ENCODE data around the gene GSTT4. TPM values are rescaled to one million over a fixed set of nuclear protein-coding genes. Genes with fewer than 3 reads are reported as not detected.
A peak's percentile ranks its signal among the peaks of the same experiment; 100 is the strongest.
"Not testable (repeated sequence)": the region's sequence is repeated elsewhere in the genome, so short reads cannot be mapped to it uniquely, and the experiment has no call there.

Gene GSTT4
- total RNA-seq, 1 donor from 2014 or later = not detected

DNA sequence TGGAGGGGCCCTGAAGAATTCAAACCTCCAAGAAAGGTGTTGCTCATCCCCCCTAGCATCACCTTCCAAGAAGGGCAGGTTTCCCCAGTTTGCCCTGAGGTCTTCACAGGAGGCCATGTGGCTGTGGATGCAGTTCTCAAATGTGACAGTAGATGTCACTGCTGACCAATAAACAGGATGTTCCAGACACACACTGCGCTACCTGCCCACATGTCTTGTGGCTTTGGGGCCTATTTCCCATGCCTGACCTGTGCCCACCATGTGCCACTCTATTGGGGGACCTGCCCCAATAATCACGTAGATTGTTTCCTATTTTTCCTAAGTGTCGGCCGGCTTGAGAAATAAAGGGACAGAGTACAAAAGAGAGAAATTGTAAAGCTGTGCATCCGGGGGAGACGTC, 20.8 kb downstream of the GSTT4 start:
- no peak overlapping the region for H3K4me3 ChIP-seq
- H3K4me1 ChIP-seq = no peaks in the 10 kb centered on the region
- no peak for TF ChIP-seq EZH2phosphoT487 (IDR thresholded peaks at IDR 0.05)
- no peak for TF ChIP-seq EZH2 (IDR thresholded peaks at IDR 0.05)
- TF ChIP-seq, protein P1, sequence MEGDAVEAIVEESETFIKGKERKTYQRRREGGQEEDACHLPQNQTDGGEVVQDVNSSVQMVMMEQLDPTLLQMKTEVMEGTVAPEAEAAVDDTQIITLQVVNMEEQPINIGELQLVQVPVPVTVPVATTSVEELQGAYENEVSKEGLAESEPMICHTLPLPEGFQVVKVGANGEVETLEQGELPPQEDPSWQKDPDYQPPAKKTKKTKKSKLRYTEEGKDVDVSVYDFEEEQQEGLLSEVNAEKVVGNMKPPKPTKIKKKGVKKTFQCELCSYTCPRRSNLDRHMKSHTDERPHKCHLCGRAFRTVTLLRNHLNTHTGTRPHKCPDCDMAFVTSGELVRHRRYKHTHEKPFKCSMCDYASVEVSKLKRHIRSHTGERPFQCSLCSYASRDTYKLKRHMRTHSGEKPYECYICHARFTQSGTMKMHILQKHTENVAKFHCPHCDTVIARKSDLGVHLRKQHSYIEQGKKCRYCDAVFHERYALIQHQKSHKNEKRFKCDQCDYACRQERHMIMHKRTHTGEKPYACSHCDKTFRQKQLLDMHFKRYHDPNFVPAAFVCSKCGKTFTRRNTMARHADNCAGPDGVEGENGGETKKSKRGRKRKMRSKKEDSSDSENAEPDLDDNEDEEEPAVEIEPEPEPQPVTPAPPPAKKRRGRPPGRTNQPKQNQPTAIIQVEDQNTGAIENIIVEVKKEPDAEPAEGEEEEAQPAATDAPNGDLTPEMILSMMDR (IDR thresholded peaks at IDR 0.05) = no peak
- DNase-seq (ENCODE audit: low spot score) = no peak
- H3K4me3 Mint-ChIP-seq = no peak overlapping the region
- no peaks in the 10 kb centered on the region for H3K27me3 ChIP-seq
- no peak overlapping the region for H2AFZ ChIP-seq (replicated peaks)
- H3K36me3 ChIP-seq = no peaks in the 10 kb centered on the region
- H3K9me3 Mint-ChIP-seq = no peaks in the 10 kb centered on the region
- no peaks in the 10 kb centered on the region for H3K27me3 Mint-ChIP-seq (ENCODE audit: insufficient read depth, low read depth)
- no peaks in the 10 kb centered on the region for H3K36me3 Mint-ChIP-seq
- H4K20me1 ChIP-seq (ENCODE audit: low read depth) = no peaks in the 10 kb centered on the region
- H3K79me2 ChIP-seq (ENCODE audit: low read depth) = no peaks in the 10 kb centered on the region
- no peak overlapping the region for H3K9ac ChIP-seq
- H3K27ac ChIP-seq = no peak overlapping the region
- H3K27ac Mint-ChIP-seq = no peak overlapping the region
- H3K9me3 ChIP-seq (ENCODE audit: low read depth) = no peaks in the 10 kb centered on the region
- no peaks in the 10 kb centered on the region for H3F3A ChIP-seq (ENCODE audit: low read depth)
- H3K4me1 Mint-ChIP-seq = no peaks in the 10 kb centered on the region
- H3K4me2 ChIP-seq = no peak overlapping the region

- not testable (repeated sequence) for H4K20me1 ChIP-seq (ENCODE audit: low read depth); H3F3A ChIP-seq (ENCODE audit: low read depth); H3K27me3 Mint-ChIP-seq (ENCODE audit: insufficient read depth, low read depth); H3K9me3 Mint-ChIP-seq; H3K27ac ChIP-seq; DNase-seq (ENCODE audit: low spot score); H3K27ac Mint-ChIP-seq; H3K27me3 ChIP-seq; H3K4me2 ChIP-seq; H3K9ac ChIP-seq; H3K4me1 ChIP-seq; H3K36me3 ChIP-seq; H2AFZ ChIP-seq (replicated peaks); H3K9me3 ChIP-seq (ENCODE audit: low read depth); H3K36me3 Mint-ChIP-seq; H3K4me3 Mint-ChIP-seq; H3K4me3 ChIP-seq; H3K4me1 Mint-ChIP-seq; H3K79me2 ChIP-seq (ENCODE audit: low read depth)
Measured at GRCh38 chr22:23980567-23980966, 24.7 kb downstream of the GSTT4 start.

- DNase-seq (ENCODE audit: low spot score); H2AFZ ChIP-seq (replicated peaks); H3K36me3 ChIP-seq; H3K36me3 Mint-ChIP-seq; H3K27ac ChIP-seq; H3F3A ChIP-seq (ENCODE audit: low read depth); H4K20me1 ChIP-seq (ENCODE audit: low read depth); H3K79me2 ChIP-seq (ENCODE audit: low read depth); H3K4me3 Mint-ChIP-seq; H3K4me1 ChIP-seq; H3K4me3 ChIP-seq; H3K4me1 Mint-ChIP-seq; H3K9me3 ChIP-seq (ENCODE audit: low read depth); H3K27me3 Mint-ChIP-seq (ENCODE audit: insufficient read depth, low read depth); H3K4me2 ChIP-seq; H3K9me3 Mint-ChIP-seq; H3K27me3 ChIP-seq; H3K9ac ChIP-seq; H3K27ac Mint-ChIP-seq: not testable (repeated sequence)
Measured at GRCh38 chr22:23979557-23980240, 25.6 kb downstream of the GSTT4 start, which contains the start of gene GSTT2. Gene GSTT2, plus strand, starts transcription at chr22:23980134.

- H3K27ac ChIP-seq; H3K4me3 Mint-ChIP-seq; H3K79me2 ChIP-seq (ENCODE audit: low read depth); H3K36me3 Mint-ChIP-seq; H3F3A ChIP-seq (ENCODE audit: low read depth); DNase-seq (ENCODE audit: low spot score); H3K9ac ChIP-seq; H3K4me1 Mint-ChIP-seq; H3K36me3 ChIP-seq; H3K4me3 ChIP-seq; H3K9me3 ChIP-seq (ENCODE audit: low read depth); H4K20me1 ChIP-seq (ENCODE audit: low read depth); H3K27me3 Mint-ChIP-seq (ENCODE audit: insufficient read depth, low read depth); H2AFZ ChIP-seq (replicated peaks); H3K9me3 Mint-ChIP-seq; H3K27me3 ChIP-seq; H3K27ac Mint-ChIP-seq; H3K4me1 ChIP-seq; H3K4me2 ChIP-seq: not testable (repeated sequence)
Measured at GRCh38 chr22:23977304-23977703, 27.9 kb downstream of the GSTT4 start.

GRCh38 chr22:23974836-23975352, 30.4 kb downstream of the GSTT4 start:
- not testable (repeated sequence) for H3K9me3 ChIP-seq (ENCODE audit: low read depth); H2AFZ ChIP-seq (replicated peaks); DNase-seq (ENCODE audit: low spot score); H3K27ac Mint-ChIP-seq; H3K9ac ChIP-seq; H3K4me3 ChIP-seq; H3K4me1 Mint-ChIP-seq; H3K9me3 Mint-ChIP-seq; H3K27ac ChIP-seq; H3F3A ChIP-seq (ENCODE audit: low read depth); H3K79me2 ChIP-seq (ENCODE audit: low read depth); H3K4me3 Mint-ChIP-seq; H3K36me3 ChIP-seq; H3K27me3 Mint-ChIP-seq (ENCODE audit: insufficient read depth, low read depth); H4K20me1 ChIP-seq (ENCODE audit: low read depth); H3K4me1 ChIP-seq; H3K4me2 ChIP-seq; H3K27me3 ChIP-seq
- peaks cover 11% of the 10 kb centered on the region for H3K36me3 Mint-ChIP-seq

DNA sequence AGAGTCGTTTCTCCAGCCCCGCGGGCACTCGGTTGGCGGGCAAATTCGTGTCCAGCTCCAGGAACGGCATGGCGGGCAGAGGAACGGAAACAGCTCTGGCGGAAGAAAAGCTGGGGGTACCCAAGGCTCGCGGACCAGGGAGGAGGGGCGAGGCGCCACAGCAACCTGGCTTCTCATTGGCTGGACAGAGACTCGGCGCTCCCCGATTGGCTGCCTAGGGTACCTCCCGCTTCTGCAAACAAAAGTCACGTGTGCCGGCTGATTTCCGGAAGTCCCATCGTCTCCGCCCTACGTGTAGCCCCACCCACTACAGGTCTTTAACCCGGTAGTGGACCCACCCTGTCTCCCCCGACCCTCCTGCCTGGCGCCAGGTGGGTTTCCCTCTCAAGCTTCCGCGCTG, 30.9 kb downstream of the GSTT4 start, which contains the start of gene DDT:
TSS of gene DDT (minus strand) at position 97 of the 400 bp plus-strand sequence. CDS start at position 70, 27 bp downstream.
- not testable (repeated sequence) for H3K4me1 ChIP-seq; H2AFZ ChIP-seq (replicated peaks); H3K79me2 ChIP-seq (ENCODE audit: low read depth); H3K27ac Mint-ChIP-seq; H3F3A ChIP-seq (ENCODE audit: low read depth); H3K27ac ChIP-seq; H3K4me2 ChIP-seq; H4K20me1 ChIP-seq (ENCODE audit: low read depth); H3K4me3 Mint-ChIP-seq; H3K4me3 ChIP-seq; H3K36me3 ChIP-seq; H3K27me3 ChIP-seq; H3K9me3 ChIP-seq (ENCODE audit: low read depth); H3K27me3 Mint-ChIP-seq (ENCODE audit: insufficient read depth, low read depth); H3K9ac ChIP-seq; DNase-seq (ENCODE audit: low spot score); H3K9me3 Mint-ChIP-seq; H3K4me1 Mint-ChIP-seq
- peaks cover 15% of the 10 kb centered on the region for H3K36me3 Mint-ChIP-seq

DNA sequence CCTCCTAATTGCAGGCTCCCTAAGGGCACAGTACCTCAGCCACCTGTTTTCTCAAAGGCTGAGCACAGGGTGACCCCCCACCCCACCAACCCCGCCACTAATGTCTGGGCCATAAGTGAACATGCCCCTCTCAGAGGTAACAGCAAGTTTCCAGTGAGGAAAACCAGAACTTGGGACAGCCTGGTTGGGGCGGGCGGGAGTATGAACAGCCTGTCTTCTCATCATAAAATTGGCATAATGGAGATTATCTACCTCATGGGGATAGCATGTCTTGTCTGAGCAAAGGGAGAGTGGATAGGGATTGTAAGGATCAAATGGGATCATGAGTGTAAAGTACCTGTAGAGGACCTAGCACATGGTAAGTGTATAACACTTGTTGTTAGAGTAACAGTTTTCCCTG, 33.3 kb downstream of the GSTT4 start:
- not testable (repeated sequence) for H3K4me1 Mint-ChIP-seq; H3K36me3 ChIP-seq; H4K20me1 ChIP-seq (ENCODE audit: low read depth); H3K27ac ChIP-seq; H3K4me1 ChIP-seq; H3K79me2 ChIP-seq (ENCODE audit: low read depth); H2AFZ ChIP-seq (replicated peaks); H3K27ac Mint-ChIP-seq; H3K4me3 ChIP-seq; H3K9me3 Mint-ChIP-seq; H3K27me3 ChIP-seq; DNase-seq (ENCODE audit: low spot score); H3K4me2 ChIP-seq; H3F3A ChIP-seq (ENCODE audit: low read depth); H3K27me3 Mint-ChIP-seq (ENCODE audit: insufficient read depth, low read depth); H3K9me3 ChIP-seq (ENCODE audit: low read depth); H3K9ac ChIP-seq
- peak overlapping the region; percentile 58 for H3K4me3 Mint-ChIP-seq
- H3K36me3 Mint-ChIP-seq = peaks cover 19% of the 10 kb centered on the region
